Stimulated activated CD8-positive, alpha-beta memory T cell treated with anti-CD3 and anti-CD28 coated beads, Interleukin-12 subunit alpha, Interleukin-12 subunit beta, amount 100 ng/mL, for 24 hours (primary cell): ENCODE data around the gene TENM4.

Source experiments
- DNase-seq: peaks from one replicate; pipeline ENCODE4 v3.0.0-alpha.2; 2020; ENCODE audit errors: extremely low read depth

Gene TENM4

GRCh38 chr11:78787696-78788095 lies 653.1 kb downstream of the TENM4 start:
- DNase-seq, result no peak

DNA sequence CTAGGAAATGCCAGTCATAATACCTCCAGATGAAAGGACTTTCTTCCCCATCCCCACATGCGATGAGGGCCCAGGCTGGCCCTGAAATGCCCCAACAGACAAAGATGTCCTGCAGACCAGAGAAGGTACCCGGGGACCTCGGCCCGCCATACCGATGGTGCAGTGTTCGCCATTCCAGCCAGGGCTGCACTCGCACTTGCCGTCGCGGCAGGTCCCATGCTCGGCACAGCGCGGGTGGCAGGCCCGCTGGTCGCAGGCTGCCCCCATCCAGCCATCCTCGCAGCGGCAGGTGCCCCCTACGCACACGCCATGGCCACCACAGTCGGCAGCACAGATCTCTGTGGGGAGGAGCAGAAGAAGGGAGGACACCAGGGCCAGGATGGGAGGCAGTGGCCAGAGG lies 654.1 kb downstream of the TENM4 start:
- no peak for DNase-seq

DNA sequence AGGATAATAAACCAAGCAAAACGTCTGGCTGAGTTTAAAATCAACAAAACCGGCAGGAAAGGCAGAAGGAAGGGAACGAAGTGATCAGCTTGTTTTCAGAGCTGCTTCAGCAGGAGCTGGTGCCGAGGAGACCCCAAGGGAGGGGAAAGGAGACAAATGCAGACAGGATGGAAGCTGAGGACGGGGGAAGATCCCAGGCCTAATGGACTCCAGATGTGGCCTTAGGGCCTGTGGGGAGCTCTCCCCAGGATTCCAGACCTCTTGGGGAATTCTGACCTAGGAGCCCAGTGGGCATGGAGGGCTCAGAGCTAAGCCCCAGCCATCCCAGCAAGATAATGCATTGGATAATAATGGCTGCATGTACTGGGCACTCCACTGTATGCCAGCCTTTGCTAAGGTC lies 654.7 kb downstream of the TENM4 start:
- no peak for DNase-seq

GRCh38 chr11:78784321-78785061 lies 656.3 kb downstream of the TENM4 start:
- no peak for DNase-seq

DNA sequence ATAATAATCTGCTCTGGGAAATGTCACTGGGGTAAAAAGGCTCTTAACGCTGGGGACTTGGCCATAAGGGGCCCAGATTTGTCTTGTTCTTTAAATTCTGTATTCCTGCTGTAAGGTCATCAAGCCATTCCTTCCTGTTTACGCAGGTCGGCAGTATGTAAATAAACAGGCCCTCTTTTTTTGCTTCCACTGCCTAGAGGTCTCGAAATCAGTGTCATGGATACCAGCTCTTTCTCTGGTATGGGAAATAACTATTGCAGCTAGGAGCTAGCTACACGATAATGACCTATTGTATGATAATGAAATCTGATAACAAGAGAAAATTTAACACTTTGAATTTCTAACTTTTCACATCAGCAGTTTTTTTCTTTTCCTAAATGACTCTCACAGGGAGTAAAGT lies 657.0 kb downstream of the TENM4 start:
- DNase-seq, result no peak

GRCh38 chr11:78783301-78783700 lies 657.5 kb downstream of the TENM4 start:
- no peak for DNase-seq

- no peak for DNase-seq
Observed at GRCh38 chr11:78782725-78783124, 658.1 kb downstream of the TENM4 start.

GRCh38 chr11:78780889-78781288 lies 659.9 kb downstream of the TENM4 start:
- DNase-seq, result no peak

DNA sequence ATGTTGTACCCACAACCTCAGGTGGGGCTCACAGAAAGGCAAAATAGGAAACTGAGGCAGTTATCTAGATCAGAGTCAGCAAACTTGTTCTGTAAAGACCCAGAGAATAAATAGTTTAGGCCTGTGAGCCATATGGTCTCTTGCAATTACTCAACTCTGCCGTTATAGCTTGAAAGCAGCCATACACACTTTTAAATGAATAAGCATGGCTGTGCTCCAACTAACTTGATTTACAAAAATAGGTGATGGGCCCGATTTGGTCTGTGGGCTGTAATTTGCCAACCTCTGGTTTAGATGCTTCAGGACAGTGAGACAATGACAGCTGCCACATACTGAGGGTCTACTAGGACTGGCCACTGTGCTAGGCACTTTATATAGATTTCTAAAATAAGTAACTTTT lies 667.3 kb downstream of the TENM4 start:
- DNase-seq, result no peak

GRCh38 chr11:78773077-78773476 lies 667.8 kb downstream of the TENM4 start:
- DNase-seq, result no peak

DNA sequence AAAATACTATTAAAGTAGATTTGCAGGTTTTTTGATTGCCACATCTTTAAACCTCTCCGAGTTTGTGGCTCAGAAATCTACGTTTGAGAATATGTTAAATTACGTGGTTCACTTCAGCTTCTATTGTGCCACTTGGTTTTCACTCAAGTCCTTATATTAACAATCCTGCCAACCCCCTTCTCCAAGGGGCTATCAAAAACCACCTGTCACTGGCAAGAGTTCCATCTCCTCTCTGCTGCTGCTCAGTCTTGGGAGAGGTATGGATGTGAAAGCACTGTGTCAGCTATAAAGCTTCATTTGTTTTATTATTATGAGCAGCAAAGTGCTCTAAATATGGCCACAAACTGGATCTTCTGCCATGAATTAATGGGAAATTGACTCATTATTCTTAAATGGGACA lies 668.6 kb downstream of the TENM4 start:
- DNase-seq, result no peak

DNA sequence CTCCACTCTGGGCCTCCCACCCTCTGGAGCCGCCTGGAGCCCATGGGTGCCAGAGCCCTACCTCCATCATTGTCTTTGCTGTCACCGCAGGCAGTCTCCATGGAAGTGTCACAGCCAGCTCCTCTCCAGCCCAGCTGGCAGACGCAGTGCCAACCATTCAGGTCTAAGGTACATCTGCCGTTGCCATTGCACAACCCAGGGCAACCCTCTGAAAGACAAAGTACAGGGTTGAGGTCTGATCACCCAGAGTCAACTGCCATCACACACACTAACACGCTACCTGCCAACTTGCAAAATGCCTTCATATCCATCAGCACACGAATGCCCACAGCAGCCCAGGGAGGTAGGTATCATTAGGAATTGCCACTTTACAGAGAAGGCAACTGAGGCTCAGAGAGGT lies 669.9 kb downstream of the TENM4 start:
- DNase-seq, result no peak

DNA sequence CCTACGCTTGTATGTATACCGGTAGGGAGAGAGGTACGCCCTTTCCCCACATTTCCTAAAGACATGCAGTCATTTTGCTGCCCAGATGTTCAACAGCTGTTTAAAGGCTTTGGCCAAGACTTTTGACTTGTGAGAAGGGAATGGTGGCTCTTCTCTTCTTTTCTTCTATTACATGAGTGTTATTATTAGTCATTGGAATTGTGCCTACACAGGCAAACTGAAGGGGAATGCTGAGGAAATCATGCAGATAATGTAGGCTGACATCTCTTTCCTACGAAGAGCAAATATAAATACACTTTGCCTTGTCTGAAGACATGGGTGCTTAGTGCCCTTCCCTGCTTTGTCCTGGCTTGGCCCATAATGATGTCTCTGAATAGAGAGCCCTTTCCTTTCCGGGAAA lies 671.9 kb downstream of the TENM4 start:
- no peak for DNase-seq

DNA sequence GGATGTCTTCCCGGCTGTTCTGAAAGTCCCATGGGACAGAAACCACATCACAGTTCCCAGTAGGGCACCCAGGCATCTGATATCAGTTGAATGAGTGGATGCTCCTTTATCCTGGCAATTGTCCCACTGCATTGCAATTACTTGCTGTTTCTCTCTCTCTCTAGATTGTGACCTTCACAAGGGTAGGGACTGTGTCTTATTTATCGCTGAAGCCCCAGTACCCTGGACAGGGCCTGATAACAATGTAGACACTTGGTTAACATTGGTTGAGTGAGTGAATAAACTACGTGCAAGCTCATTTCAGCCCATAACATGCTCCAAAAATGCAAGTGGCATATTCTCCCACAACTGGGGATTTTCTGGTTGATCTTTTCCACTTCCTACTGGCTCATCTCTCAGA lies 672.5 kb downstream of the TENM4 start:
- no peak for DNase-seq

DNA sequence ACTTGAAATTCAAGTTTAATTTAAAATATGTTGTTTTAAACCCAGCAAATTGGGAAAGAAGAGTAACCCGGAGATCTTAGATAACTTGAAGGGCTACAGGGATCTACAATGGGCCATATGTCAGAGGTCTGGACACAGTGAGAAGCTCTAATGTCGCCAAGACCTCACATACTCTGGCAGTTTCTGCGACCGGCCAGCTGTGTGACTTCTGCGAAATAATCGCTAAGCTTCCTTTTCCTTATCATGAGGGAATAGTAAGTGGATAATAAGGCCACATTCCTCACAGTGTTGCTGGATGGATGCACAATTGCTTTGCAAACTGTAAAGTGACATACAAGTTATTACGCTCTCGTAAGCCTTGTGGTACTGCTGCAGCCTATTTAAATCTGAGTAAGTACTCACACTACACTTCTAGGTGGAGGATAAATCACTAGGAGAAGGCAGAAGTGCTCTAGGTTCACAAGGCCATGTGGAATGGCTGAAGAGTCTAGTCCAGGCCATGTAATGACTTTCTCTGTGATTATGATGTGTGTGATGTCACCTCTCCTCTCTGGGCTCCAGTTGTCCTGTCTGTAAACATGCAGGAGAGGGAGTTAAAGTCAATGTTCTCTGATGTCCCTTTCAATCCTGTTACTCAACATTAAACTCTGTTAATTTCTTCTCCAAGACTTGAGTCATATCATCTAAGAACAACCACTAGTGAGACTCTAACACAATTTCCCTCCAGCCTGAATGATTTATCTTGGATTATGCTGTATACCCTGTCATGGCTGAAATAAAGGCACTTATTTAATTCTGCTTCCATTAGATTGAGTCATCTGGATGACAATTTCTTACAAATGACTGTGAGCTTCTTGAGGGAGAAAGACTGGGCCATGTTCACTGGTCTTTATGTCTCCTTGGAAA lies 673.5 kb downstream of the TENM4 start:
- DNase-seq, result no peak

- DNase-seq, result no peak
Observed at GRCh38 chr11:78764946-78765345, 675.9 kb downstream of the TENM4 start.

DNA sequence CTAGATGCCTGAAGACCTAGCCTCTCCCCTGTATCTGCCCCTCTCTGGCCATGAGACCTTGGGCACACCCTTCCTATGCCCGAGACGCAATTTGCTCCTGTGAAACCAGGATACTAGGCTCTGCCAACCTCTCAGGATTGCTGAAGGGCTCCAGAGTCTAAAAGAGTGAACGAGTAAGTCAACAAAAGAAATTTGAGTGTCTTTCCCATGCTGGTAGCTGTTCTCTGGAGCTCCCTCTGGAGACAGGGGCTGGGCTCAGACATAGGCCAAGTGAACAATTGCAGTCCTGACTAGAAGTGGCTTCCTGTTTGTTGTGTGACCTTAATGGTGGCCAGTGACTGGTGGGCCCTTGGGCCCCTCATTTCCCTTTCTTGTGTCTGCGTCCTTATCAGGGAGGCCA lies 677.2 kb downstream of the TENM4 start:
- no peak for DNase-seq

DNA sequence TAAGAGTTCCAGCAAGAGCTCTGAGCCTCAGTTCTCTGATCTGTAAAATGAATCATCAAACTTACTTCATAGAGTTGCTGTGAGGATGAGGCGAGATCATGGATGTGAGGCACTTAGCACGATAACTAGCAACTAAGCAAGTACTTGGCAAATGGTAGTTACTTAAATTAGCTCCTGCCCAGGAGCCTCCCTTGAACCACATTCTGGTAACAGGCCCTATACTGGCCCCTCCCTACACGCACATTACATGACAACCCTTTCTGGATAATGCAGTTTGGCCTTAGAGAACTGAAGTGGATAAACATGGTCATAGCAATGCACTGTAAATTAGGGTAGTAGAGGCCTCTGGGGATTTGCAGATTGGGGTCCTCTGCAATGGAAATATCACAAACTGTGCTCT lies 678.7 kb downstream of the TENM4 start:
- no peak for DNase-seq

DNA sequence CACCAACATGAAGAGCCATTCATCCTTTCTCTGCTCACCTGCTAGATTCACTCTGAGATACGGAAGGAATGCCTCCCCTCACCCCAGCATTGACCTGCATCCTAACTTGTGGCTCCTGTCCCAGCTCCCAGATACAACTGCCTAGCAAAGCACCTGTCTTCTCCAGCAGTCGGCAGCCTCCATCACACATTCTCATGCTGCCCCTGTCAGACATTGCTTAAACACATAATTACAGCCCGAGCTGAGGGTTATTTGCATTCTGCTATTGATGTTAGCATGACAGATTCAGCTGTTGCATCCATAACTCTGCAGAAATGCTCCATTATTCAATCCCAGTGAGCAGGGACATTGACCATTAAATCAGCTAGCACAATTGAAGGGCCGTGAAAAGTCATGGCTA lies 681.8 kb downstream of the TENM4 start:
- DNase-seq, result no peak

- no peak for DNase-seq
Observed at GRCh38 chr11:78753297-78753696, 687.5 kb downstream of the TENM4 start.

- no peak for DNase-seq
Observed at GRCh38 chr11:78752494-78752893, 688.3 kb downstream of the TENM4 start.

- no peak for DNase-seq
Observed at GRCh38 chr11:78748918-78749690, 691.7 kb downstream of the TENM4 start.
